HG03469 (cell line): ENCODE measurements around the gene ZNF749.
"Not testable (repeated sequence)": the region's sequence is repeated elsewhere in the genome, so short reads cannot be mapped to it uniquely, and the experiment has no call there.

ENCODE experiments used
- ATAC-seq: cut with Tn5 transposase; IDR thresholded peaks from one replicate; pipeline ENCODE4 v1.9.1; 2021; ENCODE audit warnings: mild to moderate bottlenecking, moderate library complexity, moderate number of reproducible peaks; ENCODE audit not compliant: unreplicated experiment

The ZNF749 gene

DNA sequence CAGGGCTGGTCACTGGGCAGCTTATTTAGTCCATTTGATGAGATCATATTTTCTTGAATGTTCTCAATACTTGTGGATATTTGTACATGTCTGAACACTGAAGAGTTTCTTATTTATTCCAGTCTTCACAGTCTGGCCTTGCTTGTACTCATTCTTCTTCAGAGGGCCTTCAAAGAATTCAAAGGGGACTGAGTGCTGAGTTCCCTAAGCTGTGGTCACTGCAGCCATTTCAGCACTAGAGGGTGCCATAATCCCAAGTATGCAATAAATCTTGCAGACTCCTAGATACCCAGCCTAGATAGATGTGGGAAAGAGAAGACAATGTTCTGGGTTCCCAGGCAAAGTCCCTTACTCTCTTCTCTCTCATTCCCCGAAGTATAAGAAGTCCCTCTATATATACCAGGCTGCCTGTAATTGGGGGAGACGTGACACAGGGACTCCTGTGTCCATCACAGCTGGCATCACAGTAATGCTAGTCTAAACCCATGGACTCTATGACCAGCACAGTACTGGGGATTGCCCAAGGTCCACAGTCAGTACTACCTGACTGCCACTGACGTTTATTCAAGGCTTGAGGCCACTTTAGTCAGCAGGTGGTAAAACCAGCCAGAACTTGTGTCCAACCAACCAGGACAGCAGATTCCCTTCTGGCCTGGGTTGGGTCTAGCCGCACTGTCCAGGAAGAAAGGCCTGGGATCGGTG lies 30.7 kb downstream of the ZNF749 start:
- ATAC-seq, result no peak

GRCh38 chr19:57466489-57466888 lies 31.4 kb downstream of the ZNF749 start:
- ATAC-seq, result no peak

DNA sequence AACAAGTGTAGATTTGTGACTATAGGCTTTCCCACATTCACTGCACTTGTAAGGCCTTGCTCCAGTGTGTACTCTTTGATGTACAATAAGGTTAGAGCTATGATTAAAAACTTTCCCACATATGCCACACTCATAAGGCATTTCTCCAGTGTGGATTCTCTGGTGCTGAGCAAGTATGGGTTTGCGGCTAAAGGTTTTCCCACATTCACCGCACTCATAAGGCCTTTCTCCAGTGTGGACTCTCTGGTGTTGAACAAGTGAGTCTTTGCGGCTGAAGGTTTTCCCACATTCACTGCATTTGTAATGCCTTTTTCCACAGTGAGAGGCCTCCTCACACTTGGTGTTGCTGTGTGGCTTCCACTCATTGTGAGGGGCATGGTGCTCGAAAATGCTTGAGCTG lies 38.5 kb downstream of the ZNF749 start:
- no peak for ATAC-seq

DNA sequence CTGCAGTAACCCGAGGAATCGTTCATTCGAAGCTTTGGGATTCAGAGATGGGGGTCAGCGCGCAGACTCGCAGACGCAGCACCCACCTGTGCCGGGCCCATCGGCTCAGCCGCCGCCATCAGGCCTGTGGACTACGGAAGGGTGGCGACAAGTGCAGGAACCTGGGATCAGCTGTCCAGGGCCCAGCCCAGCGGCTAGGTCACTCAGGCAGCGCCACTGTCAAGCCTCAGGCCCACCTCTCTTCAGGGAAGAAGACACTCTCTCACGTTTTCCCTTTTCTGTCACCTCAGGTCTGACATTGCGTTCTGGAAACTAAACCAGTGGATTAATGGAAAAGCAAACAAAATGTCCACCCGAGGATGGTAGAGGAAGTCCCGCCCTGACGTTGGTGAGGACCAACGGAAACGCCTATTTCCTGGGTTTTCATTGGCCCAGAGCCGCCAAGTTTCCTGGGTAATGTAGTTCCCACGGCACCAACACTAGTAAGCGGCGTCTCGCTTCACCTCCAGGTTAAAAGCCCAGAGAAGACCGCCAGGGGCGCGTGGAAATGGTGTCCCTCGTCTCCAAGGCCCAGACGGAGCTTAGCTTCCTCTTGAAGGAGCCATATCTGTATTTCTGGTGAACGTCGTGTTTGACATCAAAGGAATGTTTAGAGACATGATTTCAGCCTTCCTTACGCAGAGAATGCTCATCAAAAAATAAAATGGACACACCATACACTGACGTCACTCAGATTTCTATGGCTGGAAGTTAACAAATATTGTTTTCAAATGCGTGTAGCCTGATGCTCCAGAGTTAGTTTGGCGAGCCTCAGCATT lies 42.3 kb downstream of the ZNF749 start, which contains the start of gene ZNF772:
Gene ZNF772 (minus strand): TSS at position 376 of the 818 bp plus-strand sequence. CDS start 257 bp downstream, at position 119.
- peak; percentile 87 for ATAC-seq

GRCh38 chr19:57487477-57488298 lies 52.6 kb downstream of the ZNF749 start, which contains the start of gene ZNF419:
Gene ZNF419 (plus strand): TSS chr19:57487750. CDS start chr19:57487951, 201 bp downstream.
- ATAC-seq, result peak; percentile 77

- not testable (repeated sequence) for ATAC-seq
Observed at GRCh38 chr19:57488299-57488644, 53.1 kb downstream of the ZNF749 start.
